ENCODE measurements around the gene BST1. TPM values are rescaled to one million over a fixed set of nuclear protein-coding genes. Genes with fewer than 3 reads are reported as not detected.
"Not testable (repeated sequence)": the region's sequence is repeated elsewhere in the genome, so short reads cannot be mapped to it uniquely, and the experiment has no call there.

The BST1 gene
- total RNA-seq, 1 experiment from 2014 or later: not detected

- peak; percentile 67 for DNase-seq (ENCODE audit: low read depth, low spot score)
- in situ Hi-C loops (cut with HindIII; ENCODE audit: low pct_unique_long_range_greater_than_20kb, low sequenced_read_pairs): no loop called here
Observed at GRCh38 chr4:15729910-15730533, 27.2 kb downstream of the BST1 start.

- in situ Hi-C loops (cut with HindIII; ENCODE audit: low pct_unique_long_range_greater_than_20kb, low sequenced_read_pairs): not testable (repeated sequence)
Observed at GRCh38 chr4:15733061-15733460, 30.2 kb downstream of the BST1 start.

GRCh38 chr4:15735536-15735935 lies 32.7 kb downstream of the BST1 start:
- no peak for DNase-seq (ENCODE audit: low read depth, low spot score)
- in situ Hi-C loops (cut with HindIII; ENCODE audit: low pct_unique_long_range_greater_than_20kb, low sequenced_read_pairs): no loop called here

More at GRCh38 chr4:15733061-15733460, 30.2 kb downstream of the BST1 start:
- not testable (repeated sequence) for DNase-seq (ENCODE audit: low read depth, low spot score)

GRCh38 chr4:15736514-15737050 lies 33.7 kb downstream of the BST1 start:
- in situ Hi-C loops (cut with HindIII; ENCODE audit: low pct_unique_long_range_greater_than_20kb, low sequenced_read_pairs): no loop called here

GRCh38 chr4:15737255-15737654 lies 34.4 kb downstream of the BST1 start:
- no peak for DNase-seq (ENCODE audit: low read depth, low spot score)
- in situ Hi-C loops (cut with HindIII; ENCODE audit: low pct_unique_long_range_greater_than_20kb, low sequenced_read_pairs): no loop called here

More at GRCh38 chr4:15736514-15737050, 33.7 kb downstream of the BST1 start:
- DNase-seq (ENCODE audit: low read depth, low spot score): no peak

GRCh38 chr4:15738877-15739276 lies 36.0 kb downstream of the BST1 start:
- DNase-seq (ENCODE audit: low read depth, low spot score): no peak
- in situ Hi-C loops (cut with HindIII; ENCODE audit: low pct_unique_long_range_greater_than_20kb, low sequenced_read_pairs): no loop called here

- in situ Hi-C loops (cut with HindIII; ENCODE audit: low pct_unique_long_range_greater_than_20kb, low sequenced_read_pairs): no loop called here
- DNase-seq (ENCODE audit: low read depth, low spot score): no peak
Observed at GRCh38 chr4:15740764-15741404, 38.0 kb downstream of the BST1 start.

- no peak for DNase-seq (ENCODE audit: low read depth, low spot score)
- in situ Hi-C loops (cut with HindIII; ENCODE audit: low pct_unique_long_range_greater_than_20kb, low sequenced_read_pairs): no loop called here
Observed at GRCh38 chr4:15742083-15742582, 39.3 kb downstream of the BST1 start.

- in situ Hi-C loops (cut with HindIII; ENCODE audit: low pct_unique_long_range_greater_than_20kb, low sequenced_read_pairs): no loop called here
- no peak for DNase-seq (ENCODE audit: low read depth, low spot score)
Observed at GRCh38 chr4:15742637-15743036, 39.8 kb downstream of the BST1 start.

- in situ Hi-C loops (cut with HindIII; ENCODE audit: low pct_unique_long_range_greater_than_20kb, low sequenced_read_pairs): no loop called here
- no peak for DNase-seq (ENCODE audit: low read depth, low spot score)
Observed at GRCh38 chr4:15744016-15744545, 41.2 kb downstream of the BST1 start.

- in situ Hi-C loops (cut with HindIII; ENCODE audit: low pct_unique_long_range_greater_than_20kb, low sequenced_read_pairs): no loop called here
Observed at GRCh38 chr4:15746110-15746509, 43.2 kb downstream of the BST1 start.

GRCh38 chr4:15749001-15749400 lies 46.1 kb downstream of the BST1 start:
- in situ Hi-C loops (cut with HindIII; ENCODE audit: low pct_unique_long_range_greater_than_20kb, low sequenced_read_pairs): no loop called here
- DNase-seq (ENCODE audit: low read depth, low spot score): no peak

More at GRCh38 chr4:15746110-15746509, 43.2 kb downstream of the BST1 start:
- DNase-seq (ENCODE audit: low read depth, low spot score): no peak

- in situ Hi-C loops (cut with HindIII; ENCODE audit: low pct_unique_long_range_greater_than_20kb, low sequenced_read_pairs): no loop called here
- DNase-seq (ENCODE audit: low read depth, low spot score): no peak
Observed at GRCh38 chr4:15751153-15751552, 48.3 kb downstream of the BST1 start.

- DNase-seq (ENCODE audit: low read depth, low spot score): no peak
- in situ Hi-C loops (cut with HindIII; ENCODE audit: low pct_unique_long_range_greater_than_20kb, low sequenced_read_pairs): no loop called here
Observed at GRCh38 chr4:15753081-15753480, 50.2 kb downstream of the BST1 start.

GRCh38 chr4:15753786-15754185 lies 50.9 kb downstream of the BST1 start:
- in situ Hi-C loops (cut with HindIII; ENCODE audit: low pct_unique_long_range_greater_than_20kb, low sequenced_read_pairs): no loop called here
- no peak for DNase-seq (ENCODE audit: low read depth, low spot score)

- no peak for DNase-seq (ENCODE audit: low read depth, low spot score)
- in situ Hi-C loops (cut with HindIII; ENCODE audit: low pct_unique_long_range_greater_than_20kb, low sequenced_read_pairs): no loop called here
Observed at GRCh38 chr4:15754323-15754722, 51.5 kb downstream of the BST1 start.

GRCh38 chr4:15755321-15756155 lies 52.7 kb downstream of the BST1 start:
- in situ Hi-C loops (cut with HindIII; ENCODE audit: low pct_unique_long_range_greater_than_20kb, low sequenced_read_pairs): no loop called here
- no peak for DNase-seq (ENCODE audit: low read depth, low spot score)

GRCh38 chr4:15756361-15756861 lies 53.5 kb downstream of the BST1 start:
- DNase-seq (ENCODE audit: low read depth, low spot score): peak; percentile 37
- in situ Hi-C loops (cut with HindIII; ENCODE audit: low pct_unique_long_range_greater_than_20kb, low sequenced_read_pairs): no loop called here
